ENCODE data around the gene GAN. TPM values are rescaled to one million over a fixed set of nuclear protein-coding genes. Genes with fewer than 3 reads are reported as not detected.
"Not testable (repeated sequence)": the region's sequence is repeated elsewhere in the genome, so short reads cannot be mapped to it uniquely, and the experiment has no call there.

The GAN gene
- total RNA-seq, 4 donors from 2014 or later, result 5.0 to 8.0 (median 6.4) TPM

GRCh38 chr16:81421126-81421525 lies 106.4 kb downstream of the GAN start:
- intact Hi-C loops (cut with DNase I; ENCODE audit: low total_unique reads) (no loop called here), in situ Hi-C loops (cut with MboI; ENCODE audit: low sequenced_read_pairs in 4 of 4) (no loop called here)
- ATAC-seq (no peak), DNase-seq (no peak)
- no peak overlapping the region for H3K27ac ChIP-seq
- H3K9me3 ChIP-seq, result no peaks in the 10 kb centered on the region
- H3K36me3 ChIP-seq, result no peaks in the 10 kb centered on the region
- H3K4me1 ChIP-seq, result no peaks in the 10 kb centered on the region
- no peaks in the 10 kb centered on the region for H3K27me3 ChIP-seq
- TF ChIP-seq POLR2A (IDR thresholded peaks at IDR 0.05) (no peak), CTCF (IDR thresholded peaks at IDR 0.05 in 4 of 5, conservative IDR thresholded peaks at IDR 0.05 in 1 of 5) (no peak)
- no peak overlapping the region for H3K4me3 ChIP-seq

GRCh38 chr16:81421536-81421935 lies 106.8 kb downstream of the GAN start:
- in situ Hi-C loops (cut with MboI; ENCODE audit: low sequenced_read_pairs in 4 of 4), result no loop called here

GRCh38 chr16:81422153-81422552 lies 107.4 kb downstream of the GAN start:
- H3K9me3 ChIP-seq; ATAC-seq; DNase-seq; in situ Hi-C loops (cut with MboI; ENCODE audit: low sequenced_read_pairs in 4 of 4); H3K4me3 ChIP-seq; intact Hi-C loops (cut with DNase I; ENCODE audit: low total_unique reads); H3K27ac ChIP-seq; H3K27me3 ChIP-seq; H3K36me3 ChIP-seq; H3K4me1 ChIP-seq: not testable (repeated sequence)

More at GRCh38 chr16:81421536-81421935, 106.8 kb downstream of the GAN start:
- no peak overlapping the region for H3K4me3 ChIP-seq
- H3K27me3 ChIP-seq, result no peaks in the 10 kb centered on the region
- intact Hi-C loops (cut with DNase I; ENCODE audit: low total_unique reads), result no loop called here
- DNase-seq, result no peak
- no peak overlapping the region for H3K27ac ChIP-seq
- no peaks in the 10 kb centered on the region for H3K4me1 ChIP-seq
- no peaks in the 10 kb centered on the region for H3K9me3 ChIP-seq
- ATAC-seq, result no peak
- no peaks in the 10 kb centered on the region for H3K36me3 ChIP-seq
- no peak for TF ChIP-seq POLR2A (IDR thresholded peaks at IDR 0.05)
- TF ChIP-seq CTCF (IDR thresholded peaks at IDR 0.05 in 4 of 5, conservative IDR thresholded peaks at IDR 0.05 in 1 of 5), result no peak

- TF ChIP-seq POLR2A (IDR thresholded peaks at IDR 0.05), result no peak
- TF ChIP-seq CTCF (IDR thresholded peaks at IDR 0.05 in 4 of 5, conservative IDR thresholded peaks at IDR 0.05 in 1 of 5), result no peak
- Histone ChIP-seq H3K4me3 (no peak overlapping the region), H3K36me3 (no peaks in the 10 kb centered on the region), H3K9me3 (no peaks in the 10 kb centered on the region), H3K27ac (no peak overlapping the region), H3K27me3 (no peaks in the 10 kb centered on the region), H3K4me1 (no peaks in the 10 kb centered on the region)
- DNase-seq, result no peak
- in situ Hi-C loops (cut with MboI; ENCODE audit: low sequenced_read_pairs in 4 of 4) (no loop called here), intact Hi-C loops (cut with DNase I; ENCODE audit: low total_unique reads) (no loop called here)
- ATAC-seq, result no peak
Measured at GRCh38 chr16:81424771-81425170, 110.0 kb downstream of the GAN start.

- Histone ChIP-seq H3K27me3 (no peaks in the 10 kb centered on the region), H3K4me1 (peaks cover 3 to 9% of the 10 kb centered on the region in 2 donors), H3K36me3 (no peaks in the 10 kb centered on the region), H3K27ac (no peak overlapping the region), H3K4me3 (no peak overlapping the region), H3K9me3 (no peaks in the 10 kb centered on the region)
- intact Hi-C loops (cut with DNase I; ENCODE audit: low total_unique reads), result no loop called here
- in situ Hi-C loops (cut with MboI; ENCODE audit: low sequenced_read_pairs in 4 of 4), result no loop called here
- ATAC-seq, result no peak
- TF ChIP-seq CTCF (IDR thresholded peaks at IDR 0.05 in 4 of 5, conservative IDR thresholded peaks at IDR 0.05 in 1 of 5), result no peak
- no peak for TF ChIP-seq POLR2A (IDR thresholded peaks at IDR 0.05)
- no peak for DNase-seq
Measured at GRCh38 chr16:81427219-81427618, 112.5 kb downstream of the GAN start.
